ENCODE results near the gene UROC1. TPM values are rescaled to one million over a fixed set of nuclear protein-coding genes. Genes with fewer than 3 reads are reported as not detected.

UROC1 gene
- total RNA-seq, 1 experiment from 2014 or later = not detected

DNA sequence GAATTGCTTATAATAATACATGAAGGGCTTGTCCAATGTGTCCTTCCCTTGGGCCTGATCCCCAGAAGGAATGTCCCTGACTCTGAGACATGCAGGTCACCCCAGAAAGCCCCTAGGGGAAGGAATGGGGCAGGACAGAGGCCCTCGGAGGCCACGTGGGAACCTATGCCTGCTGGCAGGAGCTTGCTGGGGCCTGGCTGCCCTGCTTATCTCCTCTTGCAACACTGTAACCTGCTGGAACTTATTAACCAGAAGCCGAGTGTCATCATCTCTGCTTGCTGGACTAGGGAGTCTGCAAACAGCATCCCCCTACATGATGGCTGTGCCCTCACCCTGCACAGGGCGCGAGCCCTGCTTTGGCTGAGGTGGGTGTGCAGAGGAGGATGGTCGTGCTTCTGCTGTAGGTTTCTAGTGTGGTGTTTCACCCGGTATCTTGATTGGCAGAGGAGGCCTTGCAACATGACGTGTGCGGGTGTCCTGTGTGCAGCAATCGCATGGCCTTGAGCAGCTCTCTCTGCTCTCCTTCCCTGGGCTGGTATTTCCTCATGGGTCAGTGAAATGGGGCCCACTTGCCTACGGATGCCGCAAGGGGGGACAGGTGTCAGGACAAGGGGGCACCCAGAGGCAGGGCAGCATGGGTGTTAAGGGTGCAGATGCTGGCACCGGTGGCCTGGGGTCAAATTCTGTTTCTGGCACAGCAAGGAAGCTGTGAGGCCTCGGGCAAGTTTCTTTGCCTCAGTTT lies 11.4 kb upstream of the UROC1 start:
- no TSS peak for BruUV-seq (replicated peaks)
- intact Hi-C loops (cut with micrococcal nuclease) = loop anchor here (10.0 kb wide), 1 partner anchor 136 kb away; no protein-coding TSS in a partner anchor
- ChIA-PET POLR2A (no interaction called here), RAD21 (ENCODE audit: low non-redundant PET in 1 of 2, low total read pairs in 2 of 2, uncharacterized antibody in 2 of 2, unreplicated experiment in 2 of 2) (no interaction called here), CTCF (no interaction called here)
- no peak for TF ChIP-seq SIN3A (IDR thresholded peaks at IDR 0.05; ENCODE audit: low read depth)
- TF ChIP-seq CEBPB (IDR thresholded peaks at IDR 0.05; ENCODE audit: low read depth) = no peak
- TF ChIP-seq CBX3 (IDR thresholded peaks at IDR 0.05; ENCODE audit: low read depth) = no peak
- no peak for TF ChIP-seq REST (IDR thresholded peaks at IDR 0.05; ENCODE audit: low read depth)
- TF ChIP-seq YY1 (IDR thresholded peaks at IDR 0.05; ENCODE audit: extremely low read depth, insufficient replicate concordance, low read depth, low read length) = no peak
- TF ChIP-seq SP1 (IDR thresholded peaks at IDR 0.05; ENCODE audit: low read depth) = no peak
- no peak for TF ChIP-seq JUND (IDR thresholded peaks at IDR 0.05)
- DNase-seq (ENCODE audit: low read depth, low spot score) (no peak), ATAC-seq (no peak)
- Histone ChIP-seq H3K36me3 (ENCODE audit: control insufficient read depth in 1 of 2, insufficient read depth in 2 of 2, low read length in 2 of 2) (no peaks in the 10 kb centered on the region), H2AFZ (ENCODE audit: low read depth, low read length, poor library complexity, severe bottlenecking) (no peak overlapping the region), H3K9ac (ENCODE audit: low read length) (no peak overlapping the region), H3K9me2 (ENCODE audit: insufficient read depth) (no peaks in the 10 kb centered on the region), H3K27me3 (ENCODE audit: insufficient read depth, low read length) (peaks cover 26% of the 10 kb centered on the region), H3K27ac (ENCODE audit: low read depth, low read length) (no peak overlapping the region), H3K4me2 (ENCODE audit: low read length) (no peak overlapping the region), H3K9me3 (ENCODE audit: control insufficient read depth in 1 of 2, insufficient read depth in 1 of 2, low read depth in 1 of 2, low read length in 2 of 2) (no peaks in the 10 kb centered on the region), H4K20me1 (ENCODE audit: insufficient read depth) (no peaks in the 10 kb centered on the region), H3K4me1 (ENCODE audit: control insufficient read depth in 1 of 2, insufficient read depth in 2 of 2, low read length in 2 of 2) (peaks cover 0 to 6% of the 10 kb centered on the region in 2 experiments; a peak in 1 of 4 replicates), H3K79me2 (ENCODE audit: insufficient read depth, low read length) (no peaks in the 10 kb centered on the region), H3K4me3 (replicated peaks in 1 of 2; ENCODE audit: low read depth in 1 of 2, low read length in 2 of 2) (no peak overlapping the region)

Data from HCT116 (cell line).